ENCODE results near the gene ANKS1A. TPM values are rescaled to one million over a fixed set of nuclear protein-coding genes. Genes with fewer than 3 reads are reported as not detected.
"Not testable (repeated sequence)": the region's sequence is repeated elsewhere in the genome, so short reads cannot be mapped to it uniquely, and the experiment has no call there.

ANKS1A gene
- total and polyA plus RNA-seq, 5 donors from 2014 or later: 1.4 to 10.6 (median 1.5) TPM

- not testable (repeated sequence) for DNase-seq; ATAC-seq (ENCODE audit: low read depth in 2 of 2); H3K4me3 ChIP-seq (ENCODE audit: low read depth, low read length); H3K4me3 Mint-ChIP-seq; H3K27ac ChIP-seq (ENCODE audit: insufficient read depth, low read length, poor library complexity, severe bottlenecking); H3K27ac Mint-ChIP-seq; H3K27me3 ChIP-seq (ENCODE audit: control insufficient read depth, insufficient read depth, low read length); H3K4me1 ChIP-seq (ENCODE audit: control insufficient read depth, insufficient read depth, low read length, poor library complexity, severe bottlenecking); H3K27me3 Mint-ChIP-seq; H3K9me3 Mint-ChIP-seq; H3K4me1 Mint-ChIP-seq; H3K9me3 ChIP-seq (ENCODE audit: control insufficient read depth in 2 of 2, low read length in 2 of 2)
- H3K36me3 ChIP-seq (ENCODE audit: control insufficient read depth, insufficient read depth, low read length): peaks cover 13% of the 10 kb centered on the region
- H3K36me3 Mint-ChIP-seq: peaks cover 35% of the 10 kb centered on the region
These were observed 110.1 kb downstream of the ANKS1A start for GRCh38 chr6:34999153-34999552.

GRCh38 chr6:34999962-35000361 lies 110.9 kb downstream of the ANKS1A start:
- H3K27me3 ChIP-seq (ENCODE audit: control insufficient read depth, insufficient read depth, low read length); H3K4me3 ChIP-seq (ENCODE audit: low read depth, low read length); H3K36me3 ChIP-seq (ENCODE audit: control insufficient read depth, insufficient read depth, low read length); H3K27ac Mint-ChIP-seq; H3K4me1 ChIP-seq (ENCODE audit: control insufficient read depth, insufficient read depth, low read length, poor library complexity, severe bottlenecking); DNase-seq; H3K9me3 Mint-ChIP-seq; H3K27ac ChIP-seq (ENCODE audit: insufficient read depth, low read length, poor library complexity, severe bottlenecking); ATAC-seq (ENCODE audit: low read depth in 2 of 2); H3K9me3 ChIP-seq (ENCODE audit: control insufficient read depth in 2 of 2, low read length in 2 of 2); H3K4me3 Mint-ChIP-seq; H3K4me1 Mint-ChIP-seq; H3K27me3 Mint-ChIP-seq: not testable (repeated sequence)
- peaks cover 27% of the 10 kb centered on the region for H3K36me3 Mint-ChIP-seq

GRCh38 chr6:35001349-35001748 lies 112.3 kb downstream of the ANKS1A start:
- H3K27ac Mint-ChIP-seq; H3K27me3 ChIP-seq (ENCODE audit: control insufficient read depth, insufficient read depth, low read length); H3K4me3 ChIP-seq (ENCODE audit: low read depth, low read length); ATAC-seq (ENCODE audit: low read depth in 2 of 2); H3K9me3 ChIP-seq (ENCODE audit: control insufficient read depth in 2 of 2, low read length in 2 of 2); H3K4me3 Mint-ChIP-seq; H3K4me1 Mint-ChIP-seq; DNase-seq; H3K36me3 ChIP-seq (ENCODE audit: control insufficient read depth, insufficient read depth, low read length); H3K9me3 Mint-ChIP-seq; H3K27me3 Mint-ChIP-seq; H3K27ac ChIP-seq (ENCODE audit: insufficient read depth, low read length, poor library complexity, severe bottlenecking); H3K4me1 ChIP-seq (ENCODE audit: control insufficient read depth, insufficient read depth, low read length, poor library complexity, severe bottlenecking): not testable (repeated sequence)
- H3K36me3 Mint-ChIP-seq: peaks cover 19% of the 10 kb centered on the region

GRCh38 chr6:35003886-35004530 lies 115.0 kb downstream of the ANKS1A start:
- not testable (repeated sequence) for H3K4me3 Mint-ChIP-seq; H3K4me3 ChIP-seq (ENCODE audit: low read depth, low read length); H3K27me3 ChIP-seq (ENCODE audit: control insufficient read depth, insufficient read depth, low read length); H3K36me3 ChIP-seq (ENCODE audit: control insufficient read depth, insufficient read depth, low read length); H3K4me1 Mint-ChIP-seq; H3K4me1 ChIP-seq (ENCODE audit: control insufficient read depth, insufficient read depth, low read length, poor library complexity, severe bottlenecking); H3K27ac ChIP-seq (ENCODE audit: insufficient read depth, low read length, poor library complexity, severe bottlenecking); DNase-seq; H3K9me3 Mint-ChIP-seq; ATAC-seq (ENCODE audit: low read depth in 2 of 2); H3K9me3 ChIP-seq (ENCODE audit: control insufficient read depth in 2 of 2, low read length in 2 of 2); H3K27me3 Mint-ChIP-seq
- peak overlapping the region in 1 of 3 donors; percentile 87 for H3K27ac Mint-ChIP-seq
- H3K36me3 Mint-ChIP-seq: peaks cover 21% of the 10 kb centered on the region

- no peak overlapping the region for H3K27ac Mint-ChIP-seq
These were observed 118.0 kb downstream of the ANKS1A start for GRCh38 chr6:35007016-35007415.

GRCh38 chr6:35008858-35009257 lies 119.8 kb downstream of the ANKS1A start:
- ATAC-seq (ENCODE audit: low read depth in 2 of 2): no peak
- no peaks in the 10 kb centered on the region for H3K4me1 ChIP-seq (ENCODE audit: control insufficient read depth, insufficient read depth, low read length, poor library complexity, severe bottlenecking)
- no peaks in the 10 kb centered on the region for H3K36me3 ChIP-seq (ENCODE audit: control insufficient read depth, insufficient read depth, low read length)
- H3K36me3 Mint-ChIP-seq: peaks cover 9% of the 10 kb centered on the region
- no peak overlapping the region for H3K4me3 ChIP-seq (ENCODE audit: low read depth, low read length)
- H3K27me3 ChIP-seq (ENCODE audit: control insufficient read depth, insufficient read depth, low read length): no peaks in the 10 kb centered on the region
- DNase-seq: no peak
- peak overlapping the region in 1 of 3 donors; percentile 16 for H3K27ac Mint-ChIP-seq
- no peak overlapping the region for H3K4me3 Mint-ChIP-seq
- H3K27ac ChIP-seq (ENCODE audit: insufficient read depth, low read length, poor library complexity, severe bottlenecking): no peak overlapping the region
- peaks cover 0 to 10% (median 6%) of the 10 kb centered on the region in 4 donors for H3K4me1 Mint-ChIP-seq
- H3K9me3 Mint-ChIP-seq: no peaks in the 10 kb centered on the region
- H3K9me3 ChIP-seq (ENCODE audit: control insufficient read depth in 2 of 2, low read length in 2 of 2): no peaks in the 10 kb centered on the region
- H3K27me3 Mint-ChIP-seq: no peaks in the 10 kb centered on the region

More at GRCh38 chr6:35007016-35007415, 118.0 kb downstream of the ANKS1A start:
- Mint-ChIP-seq H3K27me3 (no peaks in the 10 kb centered on the region), H3K4me3 (no peak overlapping the region), H3K36me3 (peaks cover 15% of the 10 kb centered on the region), H3K4me1 (peaks cover 0 to 10% (median 6%) of the 10 kb centered on the region in 4 donors), H3K9me3 (no peaks in the 10 kb centered on the region)
- Histone ChIP-seq H3K27ac (ENCODE audit: insufficient read depth, low read length, poor library complexity, severe bottlenecking) (no peak overlapping the region), H3K4me1 (ENCODE audit: control insufficient read depth, insufficient read depth, low read length, poor library complexity, severe bottlenecking) (no peaks in the 10 kb centered on the region), H3K4me3 (ENCODE audit: low read depth, low read length) (no peak overlapping the region), H3K27me3 (ENCODE audit: control insufficient read depth, insufficient read depth, low read length) (no peaks in the 10 kb centered on the region), H3K36me3 (ENCODE audit: control insufficient read depth, insufficient read depth, low read length) (no peaks in the 10 kb centered on the region), H3K9me3 (ENCODE audit: control insufficient read depth in 2 of 2, low read length in 2 of 2) (no peaks in the 10 kb centered on the region)
- no peak for DNase-seq
- ATAC-seq (ENCODE audit: low read depth in 2 of 2): no peak

GRCh38 chr6:35011096-35012041 lies 122.3 kb downstream of the ANKS1A start:
- Mint-ChIP-seq H3K27me3 (no peaks in the 10 kb centered on the region), H3K36me3 (peaks cover 9% of the 10 kb centered on the region), H3K9me3 (no peaks in the 10 kb centered on the region), H3K27ac (no peak overlapping the region), H3K4me3 (no peak overlapping the region), H3K4me1 (peaks cover 0 to 8% (median 7%) of the 10 kb centered on the region in 4 donors)
- DNase-seq: peak in 1 of 3 donors; percentile 34
- Histone ChIP-seq H3K4me1 (ENCODE audit: control insufficient read depth, insufficient read depth, low read length, poor library complexity, severe bottlenecking) (no peaks in the 10 kb centered on the region), H3K36me3 (ENCODE audit: control insufficient read depth, insufficient read depth, low read length) (no peaks in the 10 kb centered on the region), H3K4me3 (ENCODE audit: low read depth, low read length) (no peak overlapping the region), H3K9me3 (ENCODE audit: control insufficient read depth in 2 of 2, low read length in 2 of 2) (no peaks in the 10 kb centered on the region), H3K27ac (ENCODE audit: insufficient read depth, low read length, poor library complexity, severe bottlenecking) (no peak overlapping the region), H3K27me3 (ENCODE audit: control insufficient read depth, insufficient read depth, low read length) (no peaks in the 10 kb centered on the region)
- no peak for ATAC-seq (ENCODE audit: low read depth in 2 of 2)
